Panc1 (cell line): ENCODE data around the gene GLIS1. TPM values are rescaled to one million over a fixed set of nuclear protein-coding genes. Genes with fewer than 3 reads are reported as not detected.

Experiments
- ATAC-seq: fragments of 200-7000 bp; cut with Tn5 transposase; 2 replicates; pipeline ENCODE4 v1.9.1; 2020; ENCODE audit warnings: mild to moderate bottlenecking, moderate library complexity
- BruUV-seq: library from RNA; stranded (reverse); fragments of 400-500 nt; replicated peaks from 2 replicates; lab custom pipeline; 2021; lab: Mats Ljungman, UMichigan
- CTCF ChIA-PET: fragments of 300-600 bp; sonication (Branson Sonifier 250); formaldehyde crosslinking; loops from one replicate; lab custom pipeline; 2022; ENCODE audit warnings: antibody characterized with exemption; lab: Charles Lee
- POLR2A ChIA-PET: fragments of 300-600 bp; sonication (Branson Sonifier 250); formaldehyde crosslinking; loops from one replicate; lab custom pipeline; 2022; ENCODE audit warnings: antibody characterized with exemption; lab: Charles Lee
- DNase-seq: peaks from one replicate; pipeline ENCODE4 v3.0.0-alpha.2; 2010; ENCODE audit warnings: low read depth, low spot score
- H3K27ac ChIP-seq: 2 replicates; pipeline ENCODE4 v1.5.1; 2011; ENCODE audit warnings: mild to moderate bottlenecking, low read length, inconsistent platforms
- H3K27me3 ChIP-seq: fragments of 200-500 bp; sonication (Bioruptor generic); 2 replicates; pipeline ENCODE4 v1.6.0; 2014; ENCODE audit warnings: low read length, inconsistent platforms; ENCODE audit not compliant: control insufficient read depth, insufficient read depth
- H3K36me3 ChIP-seq: fragments of 200-500 bp; sonication (Bioruptor generic); 2 replicates; pipeline ENCODE4 v1.5.1; 2014; ENCODE audit warnings: inconsistent platforms, mild to moderate bottlenecking, low read length, moderate library complexity; ENCODE audit not compliant: control insufficient read depth, insufficient read depth
- H3K4me1 ChIP-seq: 2 replicates; pipeline ENCODE4 v1.5.1; 2011; ENCODE audit warnings: inconsistent platforms, mild to moderate bottlenecking, low read length, moderate library complexity; ENCODE audit not compliant: control insufficient read depth, insufficient read depth
- H3K4me3 ChIP-seq, 2 experiments: 2 replicates each; pipeline ENCODE4 v1.5.1; 2011 to 2012; ENCODE audit warnings: low read depth in 2 of 2, low read length in 2 of 2, mild to moderate bottlenecking in 2 of 2, inconsistent platforms in 1 of 2, moderate library complexity in 1 of 2
- H3K9me3 ChIP-seq: fragments of 200-500 bp; sonication (Bioruptor generic); 2 replicates; pipeline ENCODE4 v1.5.1; 2014; ENCODE audit warnings: low read depth, mild to moderate bottlenecking, inconsistent platforms, low read length, moderate library complexity; ENCODE audit not compliant: control insufficient read depth, insufficient read depth
- CTCF ChIP-seq: fragments of 450-650 bp; IDR thresholded peaks from 2 replicates; pipeline ENCODE4 v1.5.1; 2017; ENCODE audit warnings: mild to moderate bottlenecking
- POLR2AphosphoS5 ChIP-seq: IDR thresholded peaks from 2 replicates; pipeline ENCODE4 v1.6.1; 2012; ENCODE audit warnings: mild to moderate bottlenecking, low read depth, low read length, moderate library complexity
- REST ChIP-seq, 2 experiments: IDR thresholded peaks; 2 replicates each; pipeline ENCODE4 v1.6.1; 2011 to 2012; ENCODE audit warnings: low read depth in 2 of 2, control low read depth in 1 of 2, low read length in 1 of 2, mild to moderate bottlenecking in 1 of 2, moderate library complexity in 1 of 2; ENCODE audit not compliant: insufficient read depth in 1 of 2
- SIN3A ChIP-seq: IDR thresholded peaks from 2 replicates; pipeline ENCODE4 v1.6.1; 2012; ENCODE audit warnings: low read depth, mild to moderate bottlenecking, low read length, moderate library complexity, borderline replicate concordance; ENCODE audit not compliant: insufficient read depth
- TCF7L2 ChIP-seq: IDR thresholded peaks from 2 replicates; pipeline ENCODE4 v1.6.1; 2011; ENCODE audit warnings: mild to moderate bottlenecking, low read depth, low read length, inconsistent platforms
- in situ Hi-C: cut with HindIII; loops from 2 replicates; pipeline ENCODE4 v1.10.0; 2016; ENCODE audit warnings: low sequenced_read_pairs, low pct_unique_long_range_greater_than_20kb
- intact Hi-C: fragments of 100-400 bp; cut with micrococcal nuclease; formaldehyde crosslinking; loops from one replicate; pipeline ENCODE4 v1.10.0; 2022; ENCODE audit not compliant: unreplicated experiment
- total RNA-seq: library from RNA; stranded (reverse); gene quantifications from one replicate; pipeline ENCODE4 v1.2.1, GENCODE V29; 2021; ENCODE audit not compliant: unreplicated experiment

GLIS1 gene
- total RNA-seq, 1 experiment from 2014 or later, result 0.28 TPM

GRCh38 chr1:53606197-53606596 is 132.8 kb downstream of the GLIS1 start:
- H3K27ac ChIP-seq, result no peak overlapping the region
- intact Hi-C loops, result no loop called here
- no peak for ATAC-seq
- no peaks in the 10 kb centered on the region for H3K27me3 ChIP-seq
- CTCF ChIA-PET, result no interaction called here
- no peak for DNase-seq
- in situ Hi-C loops, result no loop called here
- no peaks in the 10 kb centered on the region for H3K36me3 ChIP-seq
- H3K4me1 ChIP-seq, result no peaks in the 10 kb centered on the region
- H3K4me3 ChIP-seq, result no peak overlapping the region
- no peak for TF ChIP-seq REST (IDR thresholded peaks at IDR 0.05; ENCODE audit: insufficient read depth in 1 of 2, low read depth in 2 of 2, low read length in 1 of 2)
- TF ChIP-seq CTCF, result no peak
- no peak for TF ChIP-seq TCF7L2
- TF ChIP-seq SIN3A, result no peak
- TF ChIP-seq POLR2AphosphoS5, result no peak
- H3K9me3 ChIP-seq, result peaks cover 6% of the 10 kb centered on the region; the same call in 1 of the 2 replicates
- POLR2A ChIA-PET, result no interaction called here
- no TSS peak for BruUV-seq

GRCh38 chr1:53605181-53605580 is 133.8 kb downstream of the GLIS1 start:
- POLR2A ChIA-PET, result no interaction called here
- Histone ChIP-seq H3K36me3 (no peaks in the 10 kb centered on the region), H3K4me3 (no peak overlapping the region), H3K27ac (no peak overlapping the region), H3K27me3 (no peaks in the 10 kb centered on the region), H3K9me3 (0 out of 2 replicates have a peak, but pooled peaks cover 3% of the 10 kb centered on the region), H3K4me1 (no peaks in the 10 kb centered on the region)
- ATAC-seq, result peak; percentile 24; the same call in 1 of the 2 replicates
- no peak for TF ChIP-seq CTCF
- no peak for TF ChIP-seq REST (IDR thresholded peaks at IDR 0.05; ENCODE audit: insufficient read depth in 1 of 2, low read depth in 2 of 2, low read length in 1 of 2)
- TF ChIP-seq TCF7L2, result no peak
- TF ChIP-seq POLR2AphosphoS5, result no peak
- TF ChIP-seq SIN3A, result no peak
- no peak for DNase-seq
- intact Hi-C loops, result no loop called here
- CTCF ChIA-PET, result no interaction called here
- in situ Hi-C loops, result no loop called here
- no TSS peak for BruUV-seq
